ENCODE measurements around the gene PTPN14.

The PTPN14 gene

DNA sequence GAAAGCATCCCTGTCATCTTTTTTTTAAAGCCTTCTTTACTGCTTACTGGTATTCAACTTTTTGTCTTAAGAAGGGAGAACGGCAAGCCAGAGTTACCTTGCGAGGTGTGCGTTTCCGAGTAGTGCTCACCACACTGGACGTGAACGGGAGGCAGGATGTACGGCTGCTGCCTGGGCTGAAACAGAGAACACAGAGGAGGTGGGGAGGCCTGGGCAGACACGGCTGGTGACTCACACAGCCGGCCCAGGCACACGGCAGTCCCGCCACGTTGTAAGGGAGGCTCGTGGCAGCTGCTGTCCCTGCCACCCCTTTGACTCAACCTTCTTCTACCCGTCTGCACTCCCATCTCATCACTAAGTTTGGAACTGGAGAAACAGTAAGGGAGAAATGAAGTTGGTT is 164.7 kb downstream of the PTPN14 start:
- DNase-seq, result no peak

DNA sequence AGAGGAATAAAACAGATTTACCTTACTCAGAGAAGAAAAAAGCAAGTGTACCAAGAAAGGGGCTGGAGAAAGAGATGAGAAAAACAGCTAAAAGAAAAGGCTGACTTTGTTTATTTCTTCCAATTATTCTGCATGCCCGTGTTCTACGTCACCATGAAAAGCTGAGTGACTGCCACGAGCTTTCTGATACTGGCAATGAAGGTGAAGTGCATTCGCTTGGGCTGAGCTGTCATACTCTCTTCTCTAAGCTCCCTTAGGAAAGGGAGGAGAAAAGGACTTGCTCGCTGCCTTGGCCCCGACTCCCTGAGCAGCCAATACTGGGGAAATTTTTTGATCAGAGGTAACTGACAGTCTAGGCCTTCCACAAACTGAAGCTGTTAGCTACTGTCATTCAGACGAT is 165.1 kb downstream of the PTPN14 start:
- no peak for DNase-seq

DNA sequence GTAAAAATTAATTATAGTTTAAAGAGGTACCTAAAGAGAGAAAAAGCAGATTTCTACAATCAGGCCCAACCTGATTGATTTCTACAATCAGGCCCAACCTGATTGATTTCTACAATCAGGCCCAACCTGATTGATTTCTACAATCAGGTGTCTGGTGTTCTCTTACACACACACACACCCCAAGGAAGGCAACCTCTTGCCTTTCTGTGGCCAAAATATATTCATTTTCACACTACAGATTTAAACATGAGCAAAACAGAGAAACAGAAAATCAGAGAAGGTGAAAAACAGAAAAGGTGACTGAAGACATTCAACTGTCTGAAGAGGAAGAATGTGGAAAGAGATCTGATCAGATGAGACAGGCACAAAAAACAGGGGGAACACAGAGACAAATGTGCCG is 166.0 kb downstream of the PTPN14 start:
- no peak for DNase-seq

DNA sequence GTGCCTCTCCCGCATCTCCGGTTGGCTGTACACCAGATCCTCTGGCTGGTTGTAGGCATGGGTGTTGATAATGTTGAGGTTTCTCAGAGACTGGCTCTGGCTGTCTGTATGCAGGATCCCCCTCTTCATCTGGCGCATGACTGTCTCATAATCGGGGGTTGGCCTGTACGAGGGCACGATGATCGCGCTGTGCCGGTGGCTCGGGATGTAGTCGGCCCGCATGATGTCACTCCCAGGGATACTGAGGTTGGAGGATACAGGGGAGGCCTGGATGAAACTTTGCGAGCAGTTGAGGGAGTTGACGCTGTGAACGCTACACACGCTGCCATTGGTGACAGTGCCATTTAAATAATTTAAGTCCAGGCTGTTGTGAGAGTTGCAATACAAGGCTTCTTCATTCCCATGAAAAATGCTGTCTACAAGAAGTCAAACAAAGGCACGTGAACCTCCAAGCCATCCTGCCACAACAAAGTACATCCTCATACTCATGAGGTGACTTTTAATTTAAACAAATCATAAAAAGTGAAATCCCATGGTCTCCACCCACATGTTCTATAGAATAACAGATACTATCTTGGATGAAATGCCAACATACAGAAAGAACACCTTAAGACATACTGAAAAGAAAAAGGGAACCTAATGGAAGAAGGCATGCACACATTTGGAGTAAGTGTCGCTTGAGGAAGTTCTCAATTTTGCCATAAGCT is 166.9 kb downstream of the PTPN14 start:
- DNase-seq, result no peak

DNA sequence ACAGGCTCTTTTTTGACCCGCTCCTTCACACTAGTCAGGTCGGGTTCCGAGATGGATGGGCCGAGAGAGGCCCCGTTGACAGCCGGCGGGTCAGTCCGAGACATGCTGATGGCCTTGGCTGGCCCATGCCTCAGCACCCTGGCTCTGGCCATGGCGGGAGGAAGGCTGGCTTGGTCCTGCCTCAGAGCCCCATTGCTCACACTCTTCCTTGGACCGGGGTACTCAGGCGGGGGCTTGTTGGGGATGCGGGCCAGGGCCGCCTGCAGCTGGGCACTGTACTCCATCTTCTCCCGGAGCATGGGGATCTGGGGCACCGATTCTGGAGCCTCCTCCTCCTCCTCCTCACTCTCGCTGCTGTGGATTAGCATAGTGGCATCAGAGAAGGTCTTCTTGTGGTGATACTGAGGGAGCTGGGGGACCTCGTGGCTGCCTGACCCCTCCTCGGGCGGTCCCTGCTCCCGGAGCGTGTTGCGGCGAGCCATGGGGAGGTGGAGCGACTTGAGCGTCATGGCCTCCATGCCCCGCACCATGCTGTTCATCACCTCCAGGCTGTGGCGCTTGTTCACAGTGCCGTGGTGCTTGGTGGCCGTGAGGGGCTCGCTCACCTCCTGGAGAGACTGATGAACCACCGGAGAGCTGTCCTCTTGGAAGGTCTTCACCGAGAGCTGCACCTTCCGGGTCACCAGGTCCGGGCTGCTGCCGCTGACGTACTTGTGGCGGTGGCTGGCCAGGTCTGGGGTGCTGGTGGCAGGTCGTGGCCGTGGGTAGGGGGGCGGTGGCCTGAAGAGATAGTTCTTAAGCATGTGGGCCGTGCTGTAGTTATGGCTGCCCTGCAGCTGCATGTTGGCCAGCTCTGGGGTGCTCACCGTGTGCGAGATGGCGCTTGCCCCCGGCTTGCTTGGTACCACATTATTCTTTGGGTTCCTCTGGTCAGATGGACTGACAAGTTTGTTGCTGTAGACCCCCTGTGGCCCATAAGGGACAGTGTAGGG is 167.7 kb downstream of the PTPN14 start:
- DNase-seq, result no peak

DNA sequence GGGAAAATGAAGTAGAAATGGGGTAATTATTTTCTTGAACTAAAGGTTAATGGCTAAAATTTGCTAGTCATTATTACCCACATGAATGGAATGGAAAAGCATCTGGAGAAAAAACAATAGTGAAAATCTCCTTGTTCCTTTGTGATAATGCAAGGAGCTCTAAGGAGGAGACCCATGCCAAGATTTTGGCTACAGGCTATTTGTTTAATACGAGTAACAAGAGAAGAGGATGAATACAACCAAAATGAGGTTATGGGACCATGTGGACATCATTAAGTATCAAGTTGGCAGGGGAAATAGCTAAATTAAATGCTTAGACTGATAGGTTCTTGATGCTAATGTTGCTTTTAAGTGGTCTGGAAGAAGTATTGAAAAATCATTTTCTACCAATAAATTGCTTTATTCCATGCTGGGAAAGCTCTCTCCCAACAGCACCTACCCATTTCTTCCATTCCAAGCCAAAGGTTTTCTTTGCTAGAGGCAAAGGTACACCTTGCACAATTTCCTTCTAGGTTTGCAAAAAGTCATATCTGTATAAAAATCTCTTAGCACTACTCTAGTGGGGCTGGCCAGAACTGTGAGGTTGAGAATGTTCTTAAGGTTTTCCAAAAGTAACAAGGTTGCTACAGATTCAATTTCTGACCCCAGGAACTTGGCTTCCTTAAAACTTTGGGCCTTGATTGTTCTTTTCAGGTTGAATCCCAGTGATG is 170.3 kb downstream of the PTPN14 start:
- DNase-seq, result no peak

DNA sequence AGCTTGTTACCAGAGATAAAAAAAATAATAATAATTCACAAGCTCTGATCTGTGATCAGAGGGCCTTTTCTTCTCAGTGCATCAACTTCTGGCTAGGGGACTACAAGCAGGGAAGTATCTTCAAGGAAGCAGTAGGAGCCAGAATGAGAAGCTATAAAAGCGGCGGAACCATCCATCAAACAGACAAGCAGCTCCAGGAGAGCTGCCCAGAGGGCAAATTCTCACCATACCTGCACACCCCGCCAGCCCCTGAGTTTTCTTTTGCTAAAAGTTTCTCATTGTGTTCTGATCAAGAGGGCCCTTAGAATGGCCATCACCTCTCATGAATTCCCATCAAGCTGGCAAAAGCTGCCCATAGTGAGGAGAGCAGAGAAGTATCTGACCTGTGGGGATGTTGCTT is 171.0 kb downstream of the PTPN14 start:
- DNase-seq, result no peak

DNA sequence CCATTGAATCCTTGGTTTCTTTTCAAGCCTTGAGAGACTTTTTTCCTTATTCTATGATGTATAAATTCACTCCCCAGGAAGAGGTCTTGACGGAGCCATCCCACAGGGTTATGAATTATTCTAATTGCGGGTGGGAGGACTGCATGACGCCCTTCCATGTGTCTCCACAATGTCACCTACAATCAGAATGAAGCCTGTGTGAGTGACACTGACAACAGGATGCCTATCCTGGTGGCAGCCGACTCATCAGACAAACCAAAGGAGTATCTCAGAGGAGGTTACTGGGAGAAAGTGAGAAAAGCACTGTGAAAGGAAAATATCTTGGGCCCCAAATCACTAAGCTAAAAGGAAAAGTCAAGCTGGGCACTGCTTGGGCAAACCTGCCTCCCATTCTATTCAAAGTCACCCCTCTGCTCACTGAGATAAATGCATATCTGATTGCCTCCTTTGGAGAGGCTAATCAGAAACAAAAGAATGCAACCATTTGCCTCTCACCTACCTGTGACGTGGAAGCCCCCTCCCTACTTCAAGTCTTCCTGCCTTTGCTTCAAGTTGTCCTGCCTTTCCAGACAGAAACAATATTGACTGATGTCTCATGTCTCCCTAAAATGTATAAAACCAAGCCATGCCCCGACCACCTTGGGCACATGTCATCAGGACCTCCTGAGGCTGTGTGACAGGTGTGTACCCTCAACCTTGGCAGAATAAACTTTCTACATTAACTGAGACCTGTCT is 172.0 kb downstream of the PTPN14 start:
- no peak for DNase-seq

DNA sequence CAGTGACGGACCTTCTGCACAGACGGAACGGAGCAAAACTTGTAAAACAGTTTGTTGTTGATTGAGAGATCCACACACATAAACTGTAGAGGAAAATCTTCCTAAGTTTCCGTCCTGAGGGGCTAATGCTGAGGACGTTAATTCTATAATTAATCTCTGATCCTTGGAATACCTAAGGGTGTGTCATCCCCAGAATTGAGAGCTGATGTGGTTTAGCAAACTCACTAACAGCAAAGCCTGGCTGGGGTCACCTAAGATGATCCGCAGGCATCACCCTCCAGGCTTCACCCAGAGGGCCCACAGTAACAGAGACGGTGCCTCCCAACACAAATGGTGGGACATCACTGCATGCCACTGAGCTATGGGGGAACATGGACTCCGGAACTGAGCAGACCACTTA is 172.9 kb downstream of the PTPN14 start:
- DNase-seq, result no peak

DNA sequence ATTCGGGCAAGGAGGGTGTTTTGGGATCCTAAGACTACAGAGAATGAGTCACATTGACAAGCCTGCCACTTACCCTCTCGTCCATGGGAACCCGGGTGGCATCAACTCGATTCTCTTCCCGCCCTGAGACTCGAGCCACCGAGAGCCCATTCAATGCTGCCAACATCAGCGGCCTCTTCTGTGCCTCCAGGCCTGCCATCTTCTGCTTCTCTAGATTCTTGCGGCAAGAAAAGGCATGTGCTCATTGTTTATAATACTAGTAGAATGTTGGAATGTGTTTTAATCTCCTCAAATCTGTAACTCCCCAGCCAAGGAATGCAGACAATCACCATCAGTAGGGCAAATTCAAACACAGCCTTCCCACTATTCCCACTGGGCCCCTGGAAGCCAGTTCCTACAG is 173.5 kb downstream of the PTPN14 start:
- DNase-seq, result no peak

DNA sequence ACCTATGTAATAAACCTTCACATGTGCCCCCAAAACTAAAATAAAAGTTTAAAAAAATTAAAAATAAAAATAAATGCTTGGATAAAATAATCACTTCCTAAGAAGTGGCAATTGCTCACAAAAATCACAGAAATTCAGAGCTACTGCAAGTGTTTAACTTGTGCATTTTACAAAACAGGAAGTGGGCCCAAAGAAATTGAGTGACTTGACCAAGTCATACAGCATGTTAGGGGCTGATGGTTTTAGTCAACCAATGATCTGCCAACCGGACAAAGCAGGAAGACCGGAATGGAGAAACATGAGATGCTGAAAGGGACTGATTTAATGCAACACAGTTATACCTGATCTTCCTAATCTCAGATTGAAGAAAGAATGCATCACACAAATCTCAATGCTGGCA is 173.9 kb downstream of the PTPN14 start:
- DNase-seq, result no peak

DNA sequence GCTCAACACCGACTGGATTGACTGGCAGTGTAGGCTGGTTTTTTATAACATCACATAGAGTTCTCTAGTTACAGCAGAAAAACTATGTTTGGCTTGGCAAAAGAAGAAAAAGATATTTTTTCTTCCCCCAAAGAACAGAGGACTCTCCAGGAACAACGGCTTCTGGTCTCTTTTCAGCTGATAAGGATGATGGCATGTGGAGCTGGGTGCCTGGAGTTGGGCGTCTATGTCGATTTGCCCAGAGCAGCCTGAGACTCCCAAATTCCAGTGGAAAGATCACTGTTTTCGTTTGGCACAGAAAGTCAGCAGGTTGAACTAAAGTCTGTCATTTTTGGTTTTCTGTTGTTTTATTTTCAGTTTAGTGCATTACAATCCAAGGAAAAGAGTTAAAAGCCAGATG is 179.3 kb downstream of the PTPN14 start:
- no peak for DNase-seq

DNA sequence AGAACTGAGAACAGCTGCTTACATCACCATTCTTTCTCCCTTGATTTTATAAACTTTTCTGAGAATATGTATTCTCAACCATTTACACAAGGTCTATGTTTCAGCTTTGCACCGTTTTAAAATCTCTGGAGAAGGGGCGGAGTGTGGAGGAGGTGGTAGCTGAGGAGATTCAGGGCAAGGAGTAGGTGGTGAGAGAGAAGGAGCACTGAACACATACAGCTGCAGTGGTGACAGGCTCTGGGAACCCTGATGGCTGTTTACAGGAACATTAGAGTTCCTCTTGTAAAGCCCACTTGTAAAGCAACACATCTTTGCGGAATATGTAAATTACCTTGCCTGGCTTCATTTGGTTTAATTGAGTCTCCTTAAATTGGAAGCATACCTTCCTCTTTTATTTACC is 180.8 kb downstream of the PTPN14 start:
- no peak for DNase-seq

DNA sequence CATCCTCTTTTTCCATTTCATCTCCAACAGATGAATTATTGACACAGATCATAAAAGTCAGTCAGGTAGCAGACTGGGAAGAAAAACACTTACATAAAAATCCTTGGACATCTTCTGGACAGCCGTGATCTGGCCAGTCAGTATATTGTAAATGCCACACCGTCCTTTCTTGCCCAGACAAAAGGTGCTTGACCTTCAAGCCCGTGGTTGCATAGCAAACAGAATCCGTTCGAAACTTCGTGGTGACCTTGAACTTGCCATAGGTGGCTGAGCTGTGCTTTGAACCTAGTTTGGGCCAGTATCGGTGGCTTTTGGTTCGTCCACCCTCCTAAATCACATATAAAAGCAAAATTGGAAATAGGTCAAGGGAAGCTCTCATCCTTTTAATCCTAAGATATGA is 182.0 kb downstream of the PTPN14 start:
- DNase-seq, result no peak

DNA sequence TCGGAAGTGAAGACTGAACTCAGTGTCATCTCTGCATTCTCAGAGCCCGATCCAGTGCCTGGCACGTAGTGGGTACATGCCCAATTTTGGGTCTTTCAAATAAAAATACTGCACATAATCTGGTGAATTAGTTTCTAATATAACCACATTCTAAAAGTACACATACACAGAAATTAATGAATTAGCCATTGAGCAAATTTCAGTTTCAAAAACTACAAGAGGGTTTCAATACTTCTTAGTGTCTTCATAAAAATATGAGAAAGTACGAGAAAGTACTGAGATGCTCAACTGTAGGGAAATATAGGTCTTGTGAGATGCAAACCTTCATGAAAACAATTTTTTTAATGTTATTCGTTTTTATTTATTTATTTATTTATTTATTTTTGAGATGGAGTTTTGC is 183.6 kb downstream of the PTPN14 start:
- no peak for DNase-seq

DNA sequence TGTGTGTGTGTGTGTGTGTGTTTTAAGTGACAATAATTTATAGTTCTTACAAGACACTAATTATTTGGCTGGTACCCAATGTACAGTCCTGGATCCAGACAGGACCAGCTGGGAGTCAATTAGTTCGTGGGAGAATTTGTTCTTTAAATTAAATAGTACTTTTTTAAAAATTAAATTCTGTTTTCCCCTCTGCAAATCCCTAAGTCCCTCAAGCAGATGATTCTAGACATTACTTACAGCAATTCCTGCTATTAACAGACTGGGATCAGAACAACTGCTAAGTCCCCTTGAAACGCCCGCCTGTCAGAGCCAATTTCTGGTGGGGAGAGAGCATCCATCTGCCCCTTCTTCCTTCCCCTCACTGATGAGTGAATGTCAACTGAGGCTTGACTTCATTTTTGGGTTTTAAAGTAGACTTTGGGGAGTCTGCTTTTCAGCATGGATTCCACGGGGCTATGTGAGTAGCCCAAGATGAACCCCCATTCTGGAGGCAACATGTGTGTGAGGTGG is 186.6 kb downstream of the PTPN14 start:
- DNase-seq, result peak; percentile 82

DNA sequence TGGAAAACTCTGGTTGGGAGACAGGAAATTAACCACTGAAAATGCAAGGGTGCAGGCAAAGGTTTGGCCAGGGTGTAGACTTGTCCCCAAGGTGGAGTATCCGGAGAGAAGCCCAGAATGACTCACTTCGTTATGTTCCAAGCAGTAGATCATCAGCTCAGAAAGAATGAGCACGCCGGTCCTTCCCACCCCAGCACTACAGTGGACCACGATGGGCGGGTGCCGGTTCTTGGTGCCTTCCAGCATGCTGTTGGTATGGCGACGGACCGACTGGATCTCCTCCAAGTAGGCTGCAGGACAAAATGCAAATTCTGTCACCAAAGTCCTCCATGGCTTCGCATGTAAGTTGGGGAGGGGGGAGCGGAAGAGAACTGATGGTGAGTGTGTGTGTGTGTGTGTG is 187.0 kb downstream of the PTPN14 start:
- DNase-seq, result no peak

DNA sequence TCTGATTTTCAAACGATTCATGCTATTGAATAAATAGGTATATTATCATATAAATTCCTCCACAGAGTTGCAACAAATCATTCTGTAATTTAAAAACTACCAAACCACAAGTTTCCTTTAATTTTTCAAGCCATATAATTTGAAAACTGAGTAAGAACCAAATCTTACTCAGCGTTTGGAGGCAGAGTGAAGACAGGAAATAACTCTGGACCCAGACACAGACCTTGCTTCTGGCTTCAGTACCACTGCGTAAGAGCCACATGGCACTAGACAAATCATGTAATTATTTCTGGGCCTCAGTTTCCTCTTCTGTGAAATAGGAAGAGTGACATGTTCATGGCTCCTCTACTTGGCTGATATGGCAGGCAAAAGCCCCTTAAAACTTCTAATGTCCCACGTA is 188.0 kb downstream of the PTPN14 start:
- no peak for DNase-seq

DNA sequence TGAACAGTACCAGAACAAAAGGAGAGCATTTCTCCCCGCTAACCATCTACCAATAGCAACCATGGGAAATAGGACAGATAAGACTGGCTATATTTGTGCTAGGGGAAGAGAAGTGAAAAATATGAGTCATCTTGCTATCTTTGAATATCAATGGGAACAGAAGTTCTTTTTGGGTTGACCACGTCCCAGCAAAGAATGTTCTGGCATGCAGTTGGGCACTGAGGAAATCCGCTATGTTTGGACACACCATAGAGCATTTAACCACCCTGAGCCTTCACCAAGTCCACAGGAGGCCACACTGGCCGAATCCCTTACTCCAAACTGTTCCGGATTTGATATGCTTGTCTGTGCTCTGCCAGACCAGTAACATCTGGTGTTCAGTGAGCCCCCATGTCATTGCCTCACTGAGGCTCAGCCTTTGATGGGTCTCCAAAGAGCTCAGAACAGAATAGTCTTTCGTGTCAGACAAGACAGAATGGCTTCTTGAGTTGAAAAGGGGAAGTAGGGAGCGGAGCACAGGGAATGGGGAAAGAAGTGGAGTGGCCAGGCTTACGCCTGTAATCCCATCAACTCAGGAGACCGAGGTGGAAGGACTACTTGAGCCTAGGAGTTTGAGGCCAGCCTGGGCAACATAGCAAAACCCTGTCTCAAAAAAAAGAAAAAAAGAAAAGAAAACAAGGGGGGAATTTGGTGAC is 189.1 kb downstream of the PTPN14 start:
- no peak for DNase-seq

DNA sequence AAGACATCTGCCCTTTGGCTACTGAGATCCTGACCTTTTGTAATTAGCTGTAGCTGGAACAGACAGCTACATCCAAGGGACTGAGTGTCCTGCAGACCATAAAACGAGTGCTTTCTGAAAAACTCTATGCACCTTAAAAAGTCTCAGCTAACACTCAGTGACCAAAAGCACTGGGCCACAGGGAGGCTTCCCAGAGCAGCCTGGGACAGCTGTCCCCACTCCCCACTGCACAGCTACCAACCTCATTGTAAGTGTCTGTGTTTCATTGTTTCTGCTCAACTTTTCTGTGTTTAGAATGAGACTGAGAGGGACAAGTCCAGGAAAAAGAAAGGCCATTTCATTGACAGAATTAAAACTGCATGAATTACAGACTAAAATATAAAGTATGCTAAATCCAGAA is 189.8 kb downstream of the PTPN14 start:
- no peak for DNase-seq

DNA sequence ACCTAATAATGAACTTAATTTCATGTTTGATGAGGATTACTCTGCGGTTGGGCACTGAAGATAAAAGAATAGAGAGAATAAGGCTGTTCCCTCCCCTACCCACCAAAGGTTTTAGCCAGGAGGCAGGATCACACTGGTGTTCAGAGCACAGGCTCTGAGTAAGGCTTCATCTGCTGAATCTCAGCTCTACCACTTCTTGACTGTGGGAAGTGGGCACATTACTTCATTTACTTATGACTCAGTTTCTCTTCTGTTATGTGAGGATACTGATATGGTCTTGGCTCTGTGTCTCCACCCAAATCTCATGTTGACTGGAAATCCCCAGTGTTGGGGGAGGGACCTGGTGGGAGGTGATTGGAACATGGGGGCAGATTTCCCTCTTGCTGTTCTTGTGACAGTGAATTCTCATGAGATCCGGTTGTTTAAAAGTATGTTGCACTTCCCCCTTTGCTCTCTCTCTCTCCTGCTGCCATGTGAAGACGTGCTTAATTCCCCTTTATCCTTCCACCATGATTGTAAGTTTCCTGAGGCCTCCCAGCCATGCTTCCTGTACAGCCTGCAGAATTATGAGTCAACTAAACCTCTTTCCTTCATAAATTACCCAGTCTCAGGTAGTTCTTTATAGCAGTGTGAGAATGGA is 190.8 kb downstream of the PTPN14 start:
- no peak for DNase-seq

DNA sequence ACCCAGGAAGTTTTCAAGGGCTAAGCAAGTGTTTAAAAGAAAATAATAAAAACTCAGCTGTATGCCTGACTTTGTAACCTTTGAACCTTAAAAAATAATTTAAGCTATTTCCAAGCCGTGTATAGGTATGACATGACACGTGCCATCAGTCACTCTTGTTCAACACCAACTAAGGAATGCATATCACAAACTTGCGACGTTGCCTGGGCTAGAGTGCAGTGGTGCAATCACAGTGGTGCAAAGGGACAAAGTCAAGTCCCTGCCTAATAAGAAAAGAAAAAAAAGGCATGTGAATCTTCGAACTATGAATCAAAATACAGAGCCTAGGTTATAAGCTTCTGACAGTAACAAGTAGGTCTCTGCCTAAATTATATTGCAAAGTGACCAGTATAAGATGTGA is 191.3 kb downstream of the PTPN14 start:
- DNase-seq, result no peak
